HepG2 (cell line): Measurements from ENCODE around the gene THSD4. TPM values are rescaled to one million over a fixed set of nuclear protein-coding genes. Genes with fewer than 3 reads are reported as not detected.

ENCODE experiments used
- ATAC-seq: fragments of 200-7000 bp; cut with Tn5 transposase; 3 replicates; pipeline ENCODE4 v1.9.1; 2020; ENCODE audit warnings: mild to moderate bottlenecking, moderate library complexity
- BruUV-seq: library from RNA; stranded (reverse); fragments of 400-500 nt; replicated peaks from 2 replicates; lab custom pipeline; 2021; lab: Mats Ljungman, UMichigan
- CTCF ChIA-PET: fragments of 300-600 bp; formaldehyde crosslinking; extraction: SDS; loops from one replicate; lab custom pipeline; 2021; ENCODE audit warnings: low total read pairs, inconsistent platforms, low intra/inter-chr PET ratio; lab: Yijun Ruan, JAX
- POLR2A ChIA-PET: fragments of 350-600 bp; sonication (Branson Sonifier 250); formaldehyde crosslinking; loops from one replicate; lab custom pipeline; 2020; ENCODE audit warnings: antibody characterized with exemption, inconsistent platforms; lab: Yijun Ruan, JAX
- DNase-seq: peaks from one replicate; pipeline ENCODE4 v3.0.0-alpha.2; 2015; ENCODE audit warnings: low spot score
- FAIRE-seq: peaks from 3 replicates; lab custom pipeline; 2011; peaks lifted over from hg19 to GRCh38; lab: Jason Lieb, UNC
- H2AFZ ChIP-seq: one replicate; pipeline ENCODE4 v1.6.1; 2011; ENCODE audit warnings: low read length, inconsistent platforms
- H3K27ac ChIP-seq: fragments of 300-600 bp; 3 replicates; pipeline ENCODE4 v1.8.0; 2011; ENCODE audit warnings: mixed run types, mild to moderate bottlenecking, mixed read lengths, low read length, inconsistent platforms; ENCODE audit not compliant: insufficient read depth; ENCODE audit errors: extremely low read length
- H3K27me3 ChIP-seq, 2 experiments: fragments of 200-600 bp in 1 of 2; 2 replicates in 1 of 2; 3 replicates in 1 of 2; pipeline versions ENCODE4 v1.6.0 to v1.8.0; 2011; ENCODE audit warnings: low read length in 2 of 2, mild to moderate bottlenecking in 2 of 2, moderate library complexity in 2 of 2, inconsistent platforms in 1 of 2; ENCODE audit not compliant: insufficient read depth in 2 of 2, control insufficient read depth in 1 of 2
- H3K36me3 ChIP-seq, 2 experiments: fragments of 200-600 bp in 1 of 2; replicated peaks in 1 of 2; 2 replicates in 1 of 2; 3 replicates in 1 of 2; pipeline versions ENCODE4 v1.5.1 to v1.8.0; 2011; ENCODE audit warnings: low read length in 2 of 2, inconsistent platforms in 1 of 2; ENCODE audit not compliant: insufficient read depth in 2 of 2, control insufficient read depth in 1 of 2
- H3K4me1 ChIP-seq: 2 replicates; pipeline ENCODE4 v1.5.1; 2012; ENCODE audit warnings: low read length, inconsistent platforms; ENCODE audit not compliant: insufficient read depth
- H3K4me2 ChIP-seq: 2 replicates; pipeline ENCODE4 v1.6.0; 2011; ENCODE audit warnings: low read depth, low read length, inconsistent platforms
- H3K4me3 ChIP-seq, 3 experiments: fragments of 200-600 bp in 1 of 3; sonication (generic), shearing (Covaris generic) in 1 of 3; replicated peaks in 1 of 3; 2 replicates each; pipeline ENCODE4 v1.5.1; 2011 to 2016; ENCODE audit warnings: low read length in 3 of 3, inconsistent platforms in 2 of 3, low read depth in 2 of 3, mild to moderate bottlenecking in 2 of 3, control low read depth in 1 of 3, mixed read lengths in 1 of 3; ENCODE audit not compliant: insufficient read depth in 1 of 3
- H3K79me2 ChIP-seq: one replicate; pipeline ENCODE4 v1.6.1; 2011; ENCODE audit warnings: low read length, inconsistent platforms; ENCODE audit not compliant: insufficient read depth
- H3K9ac ChIP-seq: 2 replicates; pipeline ENCODE4 v1.6.0; 2011; ENCODE audit warnings: mild to moderate bottlenecking, low read depth, low read length, inconsistent platforms; ENCODE audit not compliant: insufficient read depth
- H3K9me3 ChIP-seq: 2 replicates; pipeline ENCODE4 v1.5.1; 2012; ENCODE audit warnings: mild to moderate bottlenecking, low read length
- H4K20me1 ChIP-seq: 2 replicates; pipeline ENCODE4 v1.6.0; 2011; ENCODE audit warnings: inconsistent platforms, mild to moderate bottlenecking, low read length, moderate library complexity; ENCODE audit not compliant: insufficient read depth
- FOXM1 ChIP-seq: sonication (generic); formaldehyde crosslinking; IDR thresholded peaks from 2 replicates; pipeline ENCODE4 v1.5.0; 2020; ENCODE audit warnings: missing genetic modification reagents
- HNRNPUL1 ChIP-seq: fragments of 200-400 bp; formaldehyde crosslinking; IDR thresholded peaks from 2 replicates; pipeline ENCODE4 v1.6.1; 2017; ENCODE audit warnings: low read depth, mild to moderate bottlenecking, low read length, moderate library complexity
- ZMYM2 ChIP-seq: sonication (generic); formaldehyde crosslinking; IDR thresholded peaks from 2 replicates; pipeline ENCODE4 v1.8.0; 2022; ENCODE audit warnings: mild to moderate bottlenecking, missing genetic modification reagents
- WGBS: methylation state at CpG from one replicate; pipeline ENCODE4 v1.1.6; 2017; ENCODE audit warnings: low lambda C conversion rate; 5-methylcytosine and 5-hydroxymethylcytosine counted together
- in situ Hi-C: cut with HindIII; loops from 2 replicates; pipeline ENCODE4 v1.10.0; 2017; ENCODE audit warnings: low pct_unique_long_range_greater_than_20kb; ENCODE audit not compliant: extremely low pct_ligation_motif_present
- intact Hi-C: fragments of 100-400 bp; cut with micrococcal nuclease; formaldehyde crosslinking; loops from one replicate; pipeline ENCODE4 v1.10.0; 2022; ENCODE audit not compliant: unreplicated experiment
- polyA plus RNA-seq, 8 experiments: library from polyadenylated mRNA; depleted of rRNA in 3 of 8; stranded (reverse) in 7 of 8; unstranded in 1 of 8; fragments of >200 nt; fragmentation: Illumina TruSeq in 4 of 8; extraction: Trizol in 4 of 8; gene quantifications; 2 replicates each; pipeline versions ENCODE4 v1.2.1 to v1.2.3, GENCODE V29; 2011 to 2016; ENCODE audit warnings: low read depth in 4 of 8, missing spikeins in 1 of 8, mixed read lengths in 1 of 8; ENCODE audit not compliant: insufficient read depth in 1 of 8
- total RNA-seq, 5 experiments: library from RNA; depleted of rRNA; stranded (reverse); fragments of >200 nt; fragmentation: Illumina TruSeq; extraction: Trizol; gene quantifications; 2 replicates each; pipeline ENCODE4 v1.2.3, GENCODE V29; 2016; ENCODE audit warnings: low read depth in 1 of 5
- TF ChIP-seq, protein P1 (sequence below): sonication (generic); formaldehyde crosslinking; IDR thresholded peaks from 2 replicates; pipeline ENCODE4 v1.4.0; 2020; ENCODE audit warnings: mild to moderate bottlenecking, low read depth, missing genetic modification reagents
- TF ChIP-seq, protein P2 (sequence below): sonication (generic); formaldehyde crosslinking; IDR thresholded peaks from 2 replicates; pipeline ENCODE4; 2020; ENCODE audit warnings: missing genetic modification reagents, mild to moderate bottlenecking, borderline replicate concordance

The THSD4 gene
- total and polyA plus RNA-seq, 2 of the 13 experiments (the other 11 are each of a cell fraction or from before 2014, with no cell fraction given): 0.07 to 0.21 TPM

GRCh38 chr15:71567173-71567572 is 451.9 kb downstream of the THSD4 start:
- Histone ChIP-seq H3K79me2 (no peaks in the 10 kb centered on the region), H4K20me1 (no peaks in the 10 kb centered on the region), H3K27me3 (no peaks in the 10 kb centered on the region; a peak in 1 of 5 replicates), H3K4me3 (no peak overlapping the region), H3K9ac (no peak overlapping the region), H3K4me2 (no peak overlapping the region), H3K4me1 (no peaks in the 10 kb centered on the region), H2AFZ (no peak overlapping the region), H3K36me3 (no peaks in the 10 kb centered on the region), H3K9me3 (no peaks in the 10 kb centered on the region), H3K27ac (no peak overlapping the region)
- WGBS: 31% methylated on average over 3 of the region's 3 CpGs
- TF ChIP-seq, protein P1, sequence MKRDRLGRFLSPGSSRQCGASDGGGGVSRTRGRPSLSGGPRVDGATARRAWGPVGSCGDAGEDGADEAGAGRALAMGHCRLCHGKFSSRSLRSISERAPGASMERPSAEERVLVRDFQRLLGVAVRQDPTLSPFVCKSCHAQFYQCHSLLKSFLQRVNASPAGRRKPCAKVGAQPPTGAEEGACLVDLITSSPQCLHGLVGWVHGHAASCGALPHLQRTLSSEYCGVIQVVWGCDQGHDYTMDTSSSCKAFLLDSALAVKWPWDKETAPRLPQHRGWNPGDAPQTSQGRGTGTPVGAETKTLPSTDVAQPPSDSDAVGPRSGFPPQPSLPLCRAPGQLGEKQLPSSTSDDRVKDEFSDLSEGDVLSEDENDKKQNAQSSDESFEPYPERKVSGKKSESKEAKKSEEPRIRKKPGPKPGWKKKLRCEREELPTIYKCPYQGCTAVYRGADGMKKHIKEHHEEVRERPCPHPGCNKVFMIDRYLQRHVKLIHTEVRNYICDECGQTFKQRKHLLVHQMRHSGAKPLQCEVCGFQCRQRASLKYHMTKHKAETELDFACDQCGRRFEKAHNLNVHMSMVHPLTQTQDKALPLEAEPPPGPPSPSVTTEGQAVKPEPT: no peak
- TF ChIP-seq ZMYM2 (CRISPR knock-in tag) (no peak), HNRNPUL1 (no peak), FOXM1 (CRISPR knock-in tag) (no peak)
- TF ChIP-seq, protein P2, sequence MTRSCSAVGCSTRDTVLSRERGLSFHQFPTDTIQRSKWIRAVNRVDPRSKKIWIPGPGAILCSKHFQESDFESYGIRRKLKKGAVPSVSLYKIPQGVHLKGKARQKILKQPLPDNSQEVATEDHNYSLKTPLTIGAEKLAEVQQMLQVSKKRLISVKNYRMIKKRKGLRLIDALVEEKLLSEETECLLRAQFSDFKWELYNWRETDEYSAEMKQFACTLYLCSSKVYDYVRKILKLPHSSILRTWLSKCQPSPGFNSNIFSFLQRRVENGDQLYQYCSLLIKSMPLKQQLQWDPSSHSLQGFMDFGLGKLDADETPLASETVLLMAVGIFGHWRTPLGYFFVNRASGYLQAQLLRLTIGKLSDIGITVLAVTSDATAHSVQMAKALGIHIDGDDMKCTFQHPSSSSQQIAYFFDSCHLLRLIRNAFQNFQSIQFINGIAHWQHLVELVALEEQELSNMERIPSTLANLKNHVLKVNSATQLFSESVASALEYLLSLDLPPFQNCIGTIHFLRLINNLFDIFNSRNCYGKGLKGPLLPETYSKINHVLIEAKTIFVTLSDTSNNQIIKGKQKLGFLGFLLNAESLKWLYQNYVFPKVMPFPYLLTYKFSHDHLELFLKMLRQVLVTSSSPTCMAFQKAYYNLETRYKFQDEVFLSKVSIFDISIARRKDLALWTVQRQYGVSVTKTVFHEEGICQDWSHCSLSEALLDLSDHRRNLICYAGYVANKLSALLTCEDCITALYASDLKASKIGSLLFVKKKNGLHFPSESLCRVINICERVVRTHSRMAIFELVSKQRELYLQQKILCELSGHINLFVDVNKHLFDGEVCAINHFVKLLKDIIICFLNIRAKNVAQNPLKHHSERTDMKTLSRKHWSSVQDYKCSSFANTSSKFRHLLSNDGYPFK (CRISPR knock-in tag): no peak
- ChIA-PET POLR2A (no interaction called here), CTCF (no interaction called here)
- ATAC-seq (no peak), DNase-seq (no peak), FAIRE-seq (no peak)
- in situ Hi-C loops (no loop called here), intact Hi-C loops (no loop called here)
- no TSS peak for BruUV-seq
